HG03159 (cell line): ENCODE results near the gene SYT1.
"Not testable (repeated sequence)": the region's sequence is repeated elsewhere in the genome, so short reads cannot be mapped to it uniquely, and the experiment has no call there.

Experiments
- ATAC-seq: cut with Tn5 transposase; IDR thresholded peaks from one replicate; pipeline ENCODE4 v1.9.1; 2021; ENCODE audit warnings: mild to moderate bottlenecking, moderate library complexity; ENCODE audit not compliant: unreplicated experiment

The SYT1 gene

GRCh38 chr12:79423560-79423959 is 559.0 kb downstream of the SYT1 start:
- ATAC-seq, result no peak

- no peak for ATAC-seq
Measured at GRCh38 chr12:79424109-79424721, 559.6 kb downstream of the SYT1 start.

GRCh38 chr12:79426121-79426520 is 561.5 kb downstream of the SYT1 start:
- ATAC-seq, result no peak

GRCh38 chr12:79426744-79427143 is 562.2 kb downstream of the SYT1 start:
- not testable (repeated sequence) for ATAC-seq

- ATAC-seq, result no peak
Measured at GRCh38 chr12:79433465-79434072, 569.0 kb downstream of the SYT1 start.

DNA sequence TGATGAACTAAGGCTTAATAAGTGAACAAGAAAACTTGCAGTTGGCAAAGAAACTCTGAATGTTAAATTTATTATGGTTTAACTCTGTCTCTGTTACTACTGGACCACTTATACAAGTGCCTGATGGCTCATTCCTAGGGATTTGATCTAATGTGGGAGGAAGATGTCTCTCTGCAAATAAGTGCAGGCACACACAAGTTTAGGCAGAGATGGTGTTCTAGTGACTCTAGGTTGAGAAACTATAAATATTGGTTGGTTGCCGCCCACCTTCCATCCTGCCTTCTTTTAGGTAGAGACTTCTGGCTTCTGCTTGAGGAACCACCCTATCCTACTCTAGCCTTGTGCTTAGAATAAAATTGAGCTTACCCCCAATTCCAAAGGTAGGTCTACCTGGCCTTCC is 570.0 kb downstream of the SYT1 start:
- ATAC-seq, result no peak

DNA sequence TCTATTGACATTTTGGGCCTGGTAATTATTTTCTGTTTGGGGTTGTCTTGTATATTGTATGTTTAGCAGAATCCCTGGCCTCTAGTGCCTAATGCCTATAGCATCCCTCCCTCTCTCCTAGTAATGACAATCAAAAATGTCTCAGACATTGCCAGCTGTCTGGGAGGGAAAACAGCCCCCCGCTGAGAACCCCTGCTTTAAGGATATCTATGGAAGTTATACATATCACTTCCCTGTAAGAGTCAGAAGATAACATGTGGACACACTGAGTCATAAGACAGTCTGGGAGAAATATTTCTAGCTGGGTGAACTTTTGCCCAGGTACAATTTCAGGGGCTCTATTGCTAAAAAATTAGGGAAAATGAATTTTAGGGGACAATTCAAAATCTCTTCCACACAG is 571.2 kb downstream of the SYT1 start:
- no peak for ATAC-seq

GRCh38 chr12:79438480-79439174 is 574.1 kb downstream of the SYT1 start:
- ATAC-seq, result no peak

- ATAC-seq, result no peak
Measured at GRCh38 chr12:79439175-79439825, 574.7 kb downstream of the SYT1 start.

DNA sequence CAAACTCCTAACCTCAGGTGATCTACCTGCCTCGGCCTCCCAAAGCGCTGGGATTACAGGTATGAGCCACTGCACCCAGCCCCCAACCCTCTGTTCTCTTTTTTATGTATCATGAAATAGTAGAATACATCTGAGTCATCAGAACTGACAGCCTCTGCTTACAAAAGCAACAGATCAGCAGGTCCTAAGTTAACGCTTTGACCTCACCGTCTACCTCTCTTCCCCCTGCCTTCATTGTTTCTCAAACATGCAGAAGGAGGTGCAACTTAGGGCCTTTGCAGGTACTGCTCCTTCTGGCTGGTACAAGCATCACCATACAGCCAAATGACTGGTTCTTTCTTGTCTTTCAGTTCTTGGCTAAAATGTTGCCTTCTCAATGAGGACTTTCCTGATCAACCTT is 577.0 kb downstream of the SYT1 start:
- ATAC-seq, result no peak

DNA sequence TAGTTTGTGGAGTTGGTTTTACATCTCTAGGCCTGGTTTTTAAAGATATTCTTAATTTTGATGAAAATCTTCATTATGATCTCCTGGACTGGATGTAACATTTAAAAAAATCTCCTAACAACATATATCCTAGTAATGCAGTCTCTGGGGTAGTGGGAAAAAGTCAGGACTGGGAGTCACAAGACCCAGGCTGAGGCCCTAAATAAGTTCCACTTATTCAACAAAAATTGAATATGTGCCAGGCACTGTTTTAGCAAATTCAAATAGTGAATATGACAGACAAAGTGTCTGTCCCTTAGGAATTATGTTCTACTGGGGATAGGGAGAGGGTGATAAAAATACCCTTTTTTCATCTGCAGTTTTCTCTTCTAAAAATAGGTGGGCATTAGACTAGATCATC is 577.8 kb downstream of the SYT1 start:
- ATAC-seq, result no peak

- no peak for ATAC-seq
Measured at GRCh38 chr12:79444089-79444488, 579.5 kb downstream of the SYT1 start.

DNA sequence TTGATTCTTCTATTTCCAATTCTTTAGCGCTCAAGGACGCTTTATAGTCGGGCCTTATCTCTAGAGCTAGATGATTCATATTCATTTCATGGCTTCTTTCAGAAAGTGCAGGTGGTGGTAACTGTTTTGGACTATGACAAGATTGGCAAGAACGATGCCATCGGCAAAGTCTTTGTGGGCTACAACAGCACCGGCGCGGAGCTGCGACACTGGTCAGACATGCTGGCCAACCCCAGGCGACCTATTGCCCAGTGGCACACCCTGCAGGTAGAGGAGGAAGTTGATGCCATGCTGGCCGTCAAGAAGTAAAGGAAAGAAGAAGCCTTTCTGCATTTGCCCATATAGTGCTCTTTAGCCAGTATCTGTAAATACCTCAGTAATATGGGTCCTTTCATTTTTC is 584.2 kb downstream of the SYT1 start:
- no peak for ATAC-seq

DNA sequence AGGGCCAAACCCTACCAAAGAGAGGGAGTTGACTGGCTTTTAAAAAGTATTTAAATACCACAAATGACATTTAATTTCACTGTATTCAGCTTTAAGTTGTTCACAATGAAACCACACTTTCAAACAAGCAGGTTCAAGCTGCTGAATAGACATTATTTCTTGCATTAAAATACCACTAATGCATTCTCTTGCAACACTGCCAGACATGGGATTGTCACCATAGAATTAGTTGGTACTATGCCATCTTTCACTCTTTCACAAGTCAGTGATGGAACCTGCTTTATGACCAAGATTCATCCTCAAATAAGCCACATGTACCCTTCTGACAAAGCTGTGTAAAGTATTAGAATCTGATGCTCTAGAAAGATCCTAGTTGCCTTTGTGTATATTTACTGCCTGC is 586.8 kb downstream of the SYT1 start:
- ATAC-seq, result no peak

DNA sequence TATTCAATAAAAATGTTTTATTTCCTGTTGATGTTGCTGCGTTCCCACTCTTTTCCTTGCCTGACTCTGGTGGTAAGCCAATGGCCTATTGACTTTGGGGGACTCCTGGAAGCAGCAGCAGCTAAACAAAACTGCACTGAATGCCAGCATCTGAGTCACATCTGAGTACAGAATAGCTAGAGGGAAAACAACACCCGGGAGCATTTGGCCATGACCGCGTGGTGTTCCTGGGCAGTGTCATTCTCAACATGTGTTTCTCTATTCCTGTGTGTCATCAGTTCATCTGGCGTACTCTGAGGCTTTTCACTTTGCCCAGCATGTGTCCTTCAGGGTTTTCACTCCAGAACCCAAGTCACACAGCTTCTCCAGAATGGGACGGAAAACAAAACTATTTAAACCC is 587.4 kb downstream of the SYT1 start:
- ATAC-seq, result no peak

- no peak for ATAC-seq
Measured at GRCh38 chr12:79452906-79453305, 588.3 kb downstream of the SYT1 start.

- ATAC-seq, result no peak
Measured at GRCh38 chr12:79453820-79454219, 589.2 kb downstream of the SYT1 start.

DNA sequence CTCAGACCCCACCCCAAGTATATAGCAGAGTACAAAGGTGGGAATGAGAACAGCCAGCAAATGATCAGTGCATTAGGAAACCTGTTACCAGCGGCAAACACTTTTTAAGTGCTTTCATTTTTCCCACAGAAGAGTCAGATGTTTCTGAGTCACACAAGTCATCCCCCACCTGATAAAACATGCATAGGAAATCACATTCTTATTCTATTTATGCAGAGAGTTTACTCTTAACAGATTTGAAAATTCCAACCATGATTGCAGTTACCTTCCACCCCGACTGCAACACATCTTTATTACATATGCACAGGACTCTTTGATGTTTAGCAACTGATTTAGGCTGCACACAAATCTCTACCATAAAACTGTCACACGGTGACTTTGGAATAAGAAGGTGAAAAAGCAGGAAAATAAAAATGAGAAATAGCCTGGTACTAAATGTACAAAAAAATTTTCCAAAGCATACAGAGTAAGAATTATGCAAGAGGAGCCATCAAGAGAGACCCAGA is 589.8 kb downstream of the SYT1 start:
- no peak for ATAC-seq

- no peak for ATAC-seq
Measured at GRCh38 chr12:79455286-79455685, 590.7 kb downstream of the SYT1 start.

DNA sequence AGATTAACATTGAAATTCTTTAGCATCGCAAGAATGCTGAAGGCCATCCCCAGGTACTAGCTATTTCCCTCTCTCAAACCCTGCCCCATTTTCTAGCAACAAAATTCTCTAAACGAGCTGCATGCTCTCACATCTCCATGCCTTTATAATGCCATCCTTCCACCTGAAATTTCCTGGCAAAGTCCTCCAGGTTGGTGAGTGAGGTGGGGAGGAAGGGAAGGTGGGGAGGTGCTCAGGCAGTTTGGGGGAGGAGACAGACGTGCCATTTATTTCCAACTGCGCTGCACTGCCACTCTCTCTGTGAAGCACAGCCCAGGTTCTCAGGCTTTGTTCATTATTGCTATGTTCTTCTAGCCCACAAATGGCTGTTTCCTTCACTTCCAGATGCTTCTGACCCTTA is 617.7 kb downstream of the SYT1 start:
- ATAC-seq, result no peak

DNA sequence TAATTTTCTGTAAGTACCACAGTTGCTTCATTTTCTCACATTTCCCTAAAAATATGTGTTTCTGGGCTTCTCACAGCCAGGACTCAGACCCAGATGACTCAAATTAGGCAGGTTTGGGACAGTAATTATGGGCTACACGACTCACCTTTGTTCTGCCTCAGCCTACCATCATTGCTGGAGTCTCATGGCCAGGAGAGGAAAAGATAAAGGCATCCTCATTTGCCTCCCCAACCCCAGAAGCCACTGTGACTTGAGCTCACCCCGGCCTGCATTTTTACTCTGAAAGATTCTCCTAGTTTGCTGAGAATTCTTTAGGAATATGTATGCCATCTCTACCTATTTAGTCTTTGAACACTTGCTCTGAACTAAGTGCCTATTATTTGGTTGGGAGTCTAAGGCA is 618.3 kb downstream of the SYT1 start:
- no peak for ATAC-seq

- ATAC-seq, result no peak
Measured at GRCh38 chr12:79486154-79486553, 621.6 kb downstream of the SYT1 start.
